Measurements from ENCODE around the gene KCNQ1.

GRCh38 chr11:2531987-2532703 is 87.3 kb downstream of the KCNQ1 start:
- no peak for TF ChIP-seq CTCF (IDR thresholded peaks at IDR 0.05)
- TF ChIP-seq POLR2A (IDR thresholded peaks at IDR 0.05), result no peak
